Measurements from ENCODE around the gene TNNT3.

DNA sequence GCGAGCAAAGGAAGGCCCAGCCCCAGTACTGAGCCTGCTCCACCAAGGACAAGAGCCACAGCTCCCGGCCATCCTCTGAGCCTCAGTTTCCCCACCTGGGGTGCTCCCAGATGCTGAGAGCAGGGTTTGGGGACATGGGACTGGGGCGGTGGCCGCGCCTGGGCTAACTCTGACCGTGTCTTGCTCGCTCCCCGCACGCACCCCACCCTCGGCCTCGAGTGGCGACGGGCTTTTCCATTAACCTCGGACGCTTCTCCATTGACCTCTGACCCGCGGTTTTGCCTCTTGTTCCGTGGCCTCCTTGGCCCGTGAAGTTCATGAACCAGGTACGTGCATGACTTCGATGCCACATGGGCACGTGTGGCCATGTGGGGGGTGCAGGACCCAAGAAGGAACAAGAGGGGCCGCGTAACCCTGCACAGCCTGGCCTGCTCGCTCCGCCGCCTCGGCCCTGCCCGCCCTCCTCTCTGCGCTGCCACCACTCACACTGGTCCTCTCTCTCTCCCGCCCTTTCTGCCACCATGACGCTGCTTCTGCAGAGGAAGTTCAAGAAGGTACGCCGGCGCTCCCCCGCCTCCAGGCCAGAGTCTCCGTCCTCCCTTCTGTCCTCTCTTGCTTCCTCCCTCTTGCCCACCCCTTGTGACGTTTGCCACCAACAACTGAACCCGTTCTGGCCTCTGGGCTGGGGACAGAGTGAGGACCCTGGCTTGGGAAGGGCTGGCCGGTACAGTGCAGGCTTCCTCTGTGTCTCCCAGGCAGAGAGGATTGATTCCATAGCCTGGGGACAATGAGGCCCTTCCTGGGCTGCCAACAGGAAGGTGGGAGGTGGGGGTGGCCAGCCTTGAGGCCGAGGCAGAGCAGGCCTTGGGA lies 6.9 kb downstream of the TNNT3 start:
- TF ChIP-seq ELF4 (IDR thresholded peaks at IDR 0.05) (no peak), BHLHE40 (IDR thresholded peaks at IDR 0.05; ENCODE audit: borderline replicate concordance) (no peak), ZNF384 (IDR thresholded peaks at IDR 0.05) (no peak), FOXM1 (IDR thresholded peaks at IDR 0.05; ENCODE audit: borderline replicate concordance) (no peak), TARDBP (IDR thresholded peaks at IDR 0.05) (no peak), SP1 (IDR thresholded peaks at IDR 0.05) (no peak), NFRKB (IDR thresholded peaks at IDR 0.05) (no peak), FOXA1 (IDR thresholded peaks at IDR 0.05) (no peak), CTBP1 (IDR thresholded peaks at IDR 0.05; ENCODE audit: borderline replicate concordance) (no peak)

Measured in HEK293T (cell line).